Measurements from ENCODE around the gene KIF5C.
A peak's percentile ranks its signal among the peaks of the same experiment; 100 is the strongest.
"Not testable (repeated sequence)": the region's sequence is repeated elsewhere in the genome, so short reads cannot be mapped to it uniquely, and the experiment has no call there.

The KIF5C gene

DNA sequence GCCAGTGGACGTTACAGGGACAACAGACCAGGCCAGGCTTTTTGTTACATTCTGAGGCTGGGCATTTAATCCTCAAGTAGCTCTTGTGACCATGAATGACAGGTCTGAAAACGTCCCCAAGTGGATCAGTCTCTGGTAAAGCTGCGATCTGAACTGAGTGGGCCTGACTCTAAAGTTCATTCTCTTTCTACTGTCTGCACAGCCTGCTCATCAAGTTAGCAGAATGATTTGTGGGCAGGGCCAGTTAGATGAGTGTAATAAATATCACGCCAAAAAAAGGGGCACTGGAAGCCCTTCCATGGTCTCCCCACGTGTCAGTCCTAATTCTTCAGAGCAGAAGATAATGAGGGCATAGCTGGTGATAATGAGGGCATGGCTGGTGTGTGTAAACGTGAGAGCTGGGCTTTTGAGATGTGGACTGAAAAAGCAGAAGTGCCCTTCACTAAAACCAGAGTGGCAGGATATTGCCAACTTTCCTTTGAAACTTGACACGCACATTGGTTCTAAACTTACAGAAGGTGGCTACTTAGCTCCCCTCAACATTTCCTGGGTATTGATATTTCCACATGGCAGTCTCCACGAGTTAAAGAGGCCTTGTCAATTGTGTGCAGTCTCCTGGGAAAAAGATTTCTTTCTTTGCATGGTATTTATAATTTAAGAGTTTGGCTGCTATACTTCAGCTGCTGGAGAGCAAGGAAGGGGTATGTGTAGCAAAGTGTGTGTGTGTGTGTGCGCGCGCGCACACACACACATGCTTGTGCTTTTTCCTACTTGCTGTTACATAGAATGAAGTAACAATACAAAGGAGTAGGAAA, 90.8 kb downstream of the KIF5C start:
- ATAC-seq (no peak), DNase-seq (no peak)

DNA sequence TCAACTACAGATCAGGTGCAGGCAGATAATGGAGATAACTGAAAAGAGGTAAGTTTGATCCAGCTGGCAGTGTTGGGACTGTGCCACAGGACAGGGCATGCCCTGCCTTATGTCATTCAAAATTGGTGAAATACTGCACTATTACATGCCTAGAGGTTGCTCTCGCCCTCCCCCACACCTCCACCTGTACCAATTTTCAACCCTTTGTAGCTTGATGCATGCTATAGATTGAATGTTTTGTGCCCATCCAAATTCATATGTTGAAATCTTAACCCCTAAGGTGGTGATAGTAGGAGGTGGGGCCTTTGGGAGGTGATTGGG, 91.4 kb downstream of the KIF5C start:
- ATAC-seq (no peak), DNase-seq (no peak)

DNA sequence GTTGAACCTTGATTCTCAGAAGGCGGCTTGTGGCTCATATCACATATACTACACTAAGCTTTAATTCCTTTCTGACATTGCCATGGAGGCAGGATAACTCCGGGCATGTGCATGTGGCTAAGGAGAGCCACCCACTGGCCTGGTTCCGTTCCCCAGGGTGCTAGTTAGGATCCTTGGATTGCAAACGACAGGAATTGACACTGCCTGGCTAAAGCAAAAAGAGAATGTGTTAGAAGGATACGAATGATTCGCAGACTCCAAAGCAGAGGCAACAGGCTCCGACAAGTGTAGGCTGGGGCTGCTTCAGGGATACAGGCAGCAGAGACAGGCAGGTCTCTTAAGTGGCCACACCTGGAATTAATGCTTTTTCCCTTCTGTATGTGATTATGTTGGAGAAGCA, 92.0 kb downstream of the KIF5C start:
- no peak for ATAC-seq
- DNase-seq = no peak

DNA sequence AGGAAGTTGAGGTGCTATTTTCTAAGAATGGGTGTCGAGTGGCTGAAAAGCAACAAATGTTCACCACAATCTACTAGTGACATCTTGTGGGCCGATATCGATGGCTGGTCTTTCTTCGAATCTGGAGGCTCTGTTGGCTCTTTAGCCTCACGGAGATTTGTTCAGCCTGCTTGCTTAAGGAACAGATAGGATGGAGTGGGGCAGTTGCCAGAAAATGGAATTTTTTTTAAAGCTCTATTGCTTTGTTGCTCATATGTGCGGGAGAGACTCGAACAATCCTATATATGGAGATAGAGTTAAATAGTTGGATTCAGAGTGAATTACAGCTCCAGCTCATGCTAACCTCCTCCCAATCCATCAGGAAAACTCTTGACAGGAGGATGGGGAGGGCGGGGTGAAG, 92.6 kb downstream of the KIF5C start:
- ATAC-seq (no peak), DNase-seq (no peak)

DNA sequence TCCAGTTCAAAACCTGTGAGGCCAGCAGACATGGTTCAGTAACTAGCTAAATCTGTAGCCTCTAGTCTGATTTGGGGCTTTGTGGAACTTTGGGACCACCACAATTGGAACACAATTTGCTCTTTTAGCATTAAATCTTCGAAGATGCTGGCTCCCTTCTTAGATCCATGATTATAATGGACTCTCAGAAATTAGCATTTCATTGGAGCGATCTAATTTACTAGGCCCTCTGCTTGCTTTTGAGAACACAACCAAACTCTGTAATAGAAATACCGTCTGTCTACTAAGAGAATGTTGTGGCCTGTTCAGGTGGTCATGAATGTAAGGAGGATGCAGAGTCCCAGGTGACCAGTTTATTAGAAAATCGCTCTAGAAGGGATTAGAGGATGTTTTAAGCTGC, 93.3 kb downstream of the KIF5C start:
- DNase-seq (no peak), ATAC-seq (no peak)

- no peak for DNase-seq
- ATAC-seq = no peak
Observed at GRCh38 chr2:148968776-148969319, 93.8 kb downstream of the KIF5C start.

GRCh38 chr2:148969659-148970061, 94.6 kb downstream of the KIF5C start:
- ATAC-seq = no peak
- no peak for DNase-seq

DNA sequence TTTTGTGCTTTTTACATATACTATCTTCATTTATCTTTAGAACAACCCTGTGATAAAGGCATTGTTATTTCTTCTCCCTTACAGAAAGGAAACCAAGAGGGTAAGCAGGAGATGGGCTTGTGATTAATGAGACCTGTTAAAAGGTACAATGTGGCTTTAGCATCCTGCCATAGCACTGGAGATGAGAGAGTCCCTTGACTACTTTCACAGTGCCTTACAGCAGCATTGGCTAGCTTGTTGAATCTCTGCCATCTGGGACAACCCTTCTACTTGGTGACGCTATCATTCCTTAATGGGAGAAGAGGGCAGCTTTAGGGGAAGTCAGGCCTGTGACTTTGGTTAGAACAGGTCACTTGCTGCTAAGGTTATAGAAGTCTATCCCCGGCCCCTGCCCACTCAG, 95.4 kb downstream of the KIF5C start:
- ATAC-seq = no peak
- no peak for DNase-seq

DNA sequence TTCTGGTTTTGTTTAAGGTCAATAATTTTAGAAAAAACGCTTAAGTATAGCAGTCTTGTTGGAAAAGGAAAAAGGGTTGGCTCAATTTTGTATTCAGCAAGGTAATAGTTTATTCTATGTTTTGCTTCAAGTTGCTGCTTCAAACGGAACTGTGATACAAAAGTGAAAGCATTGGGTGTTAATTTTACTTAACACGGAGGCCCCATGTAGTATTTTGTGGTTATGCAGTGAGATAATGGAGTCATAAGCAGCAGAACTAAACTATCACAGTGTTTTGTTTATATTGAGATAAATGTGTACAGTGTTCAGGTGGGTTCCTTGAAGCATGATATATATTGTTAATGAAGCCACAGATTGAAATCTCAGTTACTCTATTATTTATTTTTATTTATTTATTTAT, 96.5 kb downstream of the KIF5C start:
- DNase-seq (no peak), ATAC-seq (no peak)

DNA sequence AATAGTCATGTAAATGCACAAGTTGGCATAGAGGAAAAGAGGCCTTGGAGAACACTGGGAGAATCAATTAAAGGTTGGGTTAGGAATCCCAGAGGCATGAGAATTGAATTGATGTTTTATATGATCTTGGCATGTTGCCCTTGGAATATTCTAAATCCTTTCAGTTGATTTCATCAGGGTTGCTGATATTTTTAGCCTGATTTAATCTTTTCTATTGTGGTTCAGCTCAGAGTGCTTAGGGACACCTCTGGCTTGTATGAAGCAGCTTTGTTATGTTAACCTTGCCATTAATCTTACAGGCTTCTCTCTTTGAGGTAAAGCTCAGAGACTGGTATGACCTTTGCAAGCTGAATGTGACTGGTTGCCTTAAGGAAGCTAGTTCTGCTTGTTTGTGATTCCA, 99.1 kb downstream of the KIF5C start:
- ATAC-seq = no peak
- no peak for DNase-seq

DNA sequence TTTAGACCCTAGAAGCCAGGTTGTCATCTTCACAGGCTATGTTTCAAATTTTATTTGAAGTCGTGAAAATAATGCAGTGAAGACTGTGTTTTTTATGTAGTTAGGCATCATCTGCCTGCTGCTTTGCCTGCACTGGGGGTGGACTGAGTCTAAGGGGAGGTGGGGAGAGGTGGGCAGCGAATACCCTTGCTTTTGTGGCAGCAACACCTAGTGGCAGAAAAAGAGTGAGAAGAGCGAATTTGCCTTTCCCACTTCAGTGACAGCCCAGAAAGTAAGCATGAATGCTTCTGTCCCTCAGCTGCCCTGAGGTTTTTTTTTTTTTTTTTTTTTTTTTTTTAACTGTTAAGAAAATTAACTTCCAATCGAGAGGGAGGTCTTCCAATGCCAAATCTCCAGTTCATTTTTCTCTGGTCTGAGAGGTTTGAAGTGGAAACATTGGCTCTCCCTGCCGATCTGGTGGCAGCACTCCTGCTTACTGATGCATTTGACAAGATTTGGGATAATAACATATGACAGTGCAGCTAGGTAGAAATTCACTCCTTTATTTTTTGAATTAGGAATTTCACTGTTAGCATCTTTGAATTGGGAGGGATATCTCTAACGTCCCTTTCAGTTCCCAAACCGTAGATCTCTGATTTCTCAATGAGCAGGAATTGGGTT, 103.1 kb downstream of the KIF5C start:
- DNase-seq (no peak), ATAC-seq (no peak)

DNA sequence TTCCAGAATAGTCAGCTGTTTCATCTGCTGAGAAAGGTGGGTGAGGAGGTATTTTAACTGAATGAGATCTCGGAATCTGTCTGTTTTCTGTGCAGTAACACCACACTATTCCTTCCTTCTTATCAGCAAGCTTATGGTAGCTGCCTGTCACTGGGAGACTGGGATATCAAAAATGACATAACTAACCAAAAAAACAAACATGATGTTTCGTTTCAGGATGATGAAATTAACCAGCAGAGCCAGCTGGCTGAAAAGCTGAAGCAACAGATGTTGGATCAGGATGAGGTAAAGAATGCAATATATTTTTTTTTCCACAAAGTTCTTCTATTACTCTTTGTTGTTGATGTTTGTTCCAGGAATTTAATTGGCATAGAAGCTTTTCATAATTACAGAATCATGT, 103.7 kb downstream of the KIF5C start:
- DNase-seq = no peak
- ATAC-seq = no peak

DNA sequence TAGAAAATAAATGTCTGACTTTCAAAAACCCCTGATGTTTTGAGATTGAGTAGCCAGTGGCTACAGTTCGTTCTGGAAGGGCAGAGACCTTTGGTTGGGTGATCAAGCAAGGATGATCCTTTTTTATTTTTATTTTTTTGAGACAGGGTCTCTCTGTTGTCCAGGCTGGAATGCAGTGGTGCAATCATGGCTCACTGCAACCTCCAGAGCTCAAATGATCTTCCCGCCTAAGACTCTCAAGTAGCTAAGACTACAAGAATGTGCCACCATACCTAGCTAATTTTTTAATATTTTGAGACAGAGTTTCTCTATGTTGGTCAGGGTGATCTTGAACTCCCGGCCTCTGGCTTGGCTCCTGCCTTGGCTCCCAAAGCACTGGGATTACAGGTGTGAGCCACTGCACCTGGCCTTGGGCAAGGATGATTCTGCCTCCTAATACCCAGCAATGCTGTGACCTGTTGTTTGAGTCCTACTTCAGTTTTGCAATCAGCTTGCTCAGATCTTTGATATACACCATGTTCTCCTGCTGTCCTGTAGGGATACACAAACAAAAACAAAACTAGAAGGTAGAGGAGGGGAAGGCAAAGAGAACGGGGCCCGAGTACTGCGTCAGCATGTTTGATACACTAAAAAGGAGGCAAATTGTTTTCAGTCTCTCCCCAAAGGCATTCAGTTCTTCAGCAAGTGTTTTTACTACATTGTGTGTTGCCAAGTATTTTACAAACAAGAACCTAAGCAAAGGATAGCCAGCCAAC, 104.3 kb downstream of the KIF5C start:
- DNase-seq (no peak), ATAC-seq (no peak)

GRCh38 chr2:148979919-148980277, 104.9 kb downstream of the KIF5C start:
- DNase-seq = no peak
- ATAC-seq = no peak

- DNase-seq, ATAC-seq: not testable (repeated sequence)
Observed at GRCh38 chr2:148980496-148980895, 105.5 kb downstream of the KIF5C start.

GRCh38 chr2:148981324-148981723, 106.3 kb downstream of the KIF5C start:
- DNase-seq (no peak), ATAC-seq (no peak)

- ATAC-seq (no peak), DNase-seq (no peak)
Observed at GRCh38 chr2:148981781-148982180, 106.8 kb downstream of the KIF5C start.

DNA sequence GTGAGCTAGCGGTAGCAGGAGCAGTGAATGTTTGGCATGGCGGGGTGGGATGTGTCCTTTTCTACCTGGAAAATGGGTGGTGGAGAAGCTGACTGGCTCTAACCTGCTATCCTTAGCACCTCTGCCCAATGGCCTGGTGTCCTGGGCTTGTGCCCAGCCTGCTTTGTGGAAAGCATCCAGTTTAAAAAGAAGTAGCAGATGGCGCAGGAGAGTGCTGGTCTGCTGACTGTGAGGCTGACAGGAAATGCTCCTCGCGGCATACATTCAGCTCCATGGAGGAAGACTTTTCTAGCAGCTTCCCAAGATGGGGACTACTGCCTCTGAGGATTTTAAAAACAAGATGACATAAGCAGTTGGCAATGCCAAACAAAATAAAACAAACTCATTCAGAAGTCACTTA, 107.3 kb downstream of the KIF5C start:
- ATAC-seq = no peak
- DNase-seq = no peak

- ATAC-seq (no peak), DNase-seq (no peak)
Observed at GRCh38 chr2:148983896-148984295, 108.9 kb downstream of the KIF5C start.

DNA sequence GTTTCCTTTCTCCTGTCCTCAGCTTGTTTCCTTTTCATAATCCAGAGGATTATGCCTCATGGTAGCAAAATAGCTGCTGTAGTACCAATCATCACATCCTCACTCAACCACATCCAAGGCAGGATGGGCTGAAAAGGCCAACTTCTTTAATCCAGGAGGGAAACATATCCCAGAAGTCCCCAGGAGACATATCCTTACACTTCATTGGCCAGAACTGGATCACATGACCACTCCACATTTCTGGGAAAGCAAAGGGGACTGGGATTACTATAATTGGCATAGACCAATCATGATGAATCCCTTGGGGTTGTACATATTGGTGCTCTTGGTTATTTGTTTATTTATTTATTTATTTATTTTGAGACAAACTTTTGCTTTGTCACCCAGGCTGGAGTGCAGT, 109.4 kb downstream of the KIF5C start:
- ATAC-seq = no peak
- no peak for DNase-seq

DNA sequence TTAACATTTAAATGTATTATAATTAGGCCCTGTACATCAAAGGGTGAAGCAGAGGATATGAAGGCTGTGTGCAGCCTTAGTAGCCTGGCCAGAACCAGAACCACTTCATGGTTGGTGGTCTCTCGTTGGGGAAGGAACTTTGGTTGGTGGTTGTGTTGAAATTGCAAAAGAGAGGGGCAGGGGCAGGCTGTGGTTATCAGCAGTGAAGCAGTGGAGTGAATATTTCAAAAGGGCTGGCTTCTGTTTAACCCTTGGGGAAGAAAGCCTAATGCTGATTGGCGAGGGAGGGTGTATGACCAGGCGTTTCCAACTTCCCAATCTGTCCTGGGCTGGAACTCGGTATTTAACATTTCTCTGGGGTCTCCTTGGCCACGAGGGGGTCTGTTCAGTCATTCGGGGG, 112.3 kb downstream of the KIF5C start:
- no peak for ATAC-seq
- no peak for DNase-seq

GRCh38 chr2:148988337-148988736, 113.3 kb downstream of the KIF5C start:
- no peak for ATAC-seq
- no peak for DNase-seq

- peak; percentile 76 for ATAC-seq
Observed at GRCh38 chr2:148989882-148990493, 115.0 kb downstream of the KIF5C start.

More at GRCh38 chr2:148989882-148990493, 115.0 kb downstream of the KIF5C start:
- peak; percentile 37 for DNase-seq
